SK-N-SH treated with all-trans-retinoic acid at 6 μM for 48 hours (cell line): Measurements from ENCODE around the gene EEIG2.

ENCODE experiments used
- ATAC-seq: fragments of 200-7000 bp; cut with Tn5 transposase; 3 replicates; pipeline ENCODE4 v1.9.1; 2020; ENCODE audit warnings: mild to moderate bottlenecking, moderate library complexity
- ARNTL ChIP-seq: fragments of 450-650 bp; formaldehyde crosslinking; IDR thresholded peaks from 2 replicates; pipeline ENCODE4 v1.5.0; 2020; ENCODE audit warnings: low read depth, mild to moderate bottlenecking, moderate library complexity, borderline replicate concordance
- BACH2 ChIP-seq: fragments of 250-450 bp; sonication (Bioruptor Pico); IDR thresholded peaks from 2 replicates; pipeline ENCODE4 v1.9.0; 2021; ENCODE audit warnings: mild to moderate bottlenecking, borderline replicate concordance
- CSRNP3 ChIP-seq: fragments of 250-450 bp; sonication (Bioruptor Pico); IDR thresholded peaks from 2 replicates; pipeline ENCODE4 v1.5.1; 2021; ENCODE audit warnings: mild to moderate bottlenecking, moderate library complexity
- GLIS3 ChIP-seq: fragments of 250-450 bp; sonication (Bioruptor Pico); IDR thresholded peaks from 2 replicates; pipeline ENCODE4 v1.5.0; 2020; ENCODE audit warnings: mild to moderate bottlenecking, moderate library complexity
- OSR1 ChIP-seq: fragments of 250-450 bp; sonication (Bioruptor Pico); IDR thresholded peaks from 2 replicates; pipeline ENCODE4 v1.8.0; 2022; ENCODE audit warnings: moderate library complexity, mild to moderate bottlenecking, inconsistent platforms
- PATZ1 ChIP-seq: fragments of 250-450 bp; sonication (Bioruptor Pico); IDR thresholded peaks from 2 replicates; pipeline ENCODE4 v1.8.0; 2020; ENCODE audit warnings: mild to moderate bottlenecking, moderate library complexity, borderline replicate concordance
- POU6F1 ChIP-seq: fragments of 250-450 bp; sonication (Bioruptor Pico); IDR thresholded peaks from 2 replicates; pipeline ENCODE4 v1.8.0; 2021; ENCODE audit warnings: low read depth, mild to moderate bottlenecking, moderate library complexity, borderline replicate concordance
- PPARA ChIP-seq: fragments of 250-450 bp; sonication (Bioruptor Pico); IDR thresholded peaks from 2 replicates; pipeline ENCODE4 v1.5.0; 2020; ENCODE audit warnings: mild to moderate bottlenecking, borderline replicate concordance
- RARB ChIP-seq: fragments of 250-450 bp; sonication (Bioruptor Pico); IDR thresholded peaks from 2 replicates; pipeline ENCODE4 v1.8.0; 2021; ENCODE audit warnings: mild to moderate bottlenecking, moderate library complexity
- TCF4 ChIP-seq: fragments of 250-450 bp; sonication (Bioruptor Pico); IDR thresholded peaks from 2 replicates; pipeline ENCODE4 v1.8.0; 2021; ENCODE audit warnings: mild to moderate bottlenecking, moderate library complexity, borderline replicate concordance
- TOX ChIP-seq: fragments of 250-450 bp; sonication (Bioruptor Pico); IDR thresholded peaks from 2 replicates; pipeline ENCODE4 v1.8.0; 2021; ENCODE audit warnings: mild to moderate bottlenecking, moderate library complexity, borderline replicate concordance
- TSHZ2 ChIP-seq: fragments of 250-450 bp; sonication (Bioruptor Pico); IDR thresholded peaks from 2 replicates; pipeline ENCODE4 v1.5.0; 2020; ENCODE audit warnings: mild to moderate bottlenecking, moderate library complexity
- ZC3H10 ChIP-seq: fragments of 250-450 bp; sonication (Bioruptor Pico); IDR thresholded peaks from 2 replicates; pipeline ENCODE4 v1.5.1; 2021; ENCODE audit warnings: mild to moderate bottlenecking, moderate library complexity
- ZFP3 ChIP-seq: fragments of 250-450 bp; sonication (Bioruptor Pico); IDR thresholded peaks from 2 replicates; pipeline ENCODE4 v1.5.0; 2020; ENCODE audit warnings: mild to moderate bottlenecking, moderate library complexity
- ZNF565 ChIP-seq: fragments of 450-650 bp; formaldehyde crosslinking; conservative IDR thresholded peaks from 2 replicates; pipeline ENCODE4 v1.5.0; 2020; ENCODE audit warnings: low read depth, mild to moderate bottlenecking, moderate library complexity
- ZNF70 ChIP-seq: fragments of 450-650 bp; formaldehyde crosslinking; IDR thresholded peaks from 2 replicates; pipeline ENCODE4 v1.5.0; 2020; ENCODE audit warnings: mild to moderate bottlenecking, moderate library complexity
- ZNF8 ChIP-seq: fragments of 450-650 bp; formaldehyde crosslinking; IDR thresholded peaks from 2 replicates; pipeline ENCODE4 v1.5.0; 2020; ENCODE audit warnings: mild to moderate bottlenecking, moderate library complexity

EEIG2 gene

GRCh38 chr1:108527135-108527534 is 32.8 kb upstream of the EEIG2 start:
- TF ChIP-seq TSHZ2 (CRISPR knock-in tag): no peak
- TF ChIP-seq OSR1: no peak
- no peak for TF ChIP-seq ZFP3 (CRISPR knock-in tag)
- no peak for TF ChIP-seq TOX (CRISPR knock-in tag)
- no peak for ATAC-seq

GRCh38 chr1:108527837-108528236 is 32.1 kb upstream of the EEIG2 start:
- no peak for ATAC-seq
- no peak for TF ChIP-seq ZFP3 (CRISPR knock-in tag)
- TF ChIP-seq ARNTL (CRISPR knock-in tag): no peak
- no peak for TF ChIP-seq RARB (CRISPR knock-in tag)
- TF ChIP-seq ZC3H10 (CRISPR knock-in tag): no peak
- no peak for TF ChIP-seq PPARA (CRISPR knock-in tag)
- no peak for TF ChIP-seq POU6F1 (CRISPR knock-in tag)
- TF ChIP-seq ZNF8 (CRISPR knock-in tag): no peak
- TF ChIP-seq ZNF70 (CRISPR knock-in tag): no peak
- TF ChIP-seq TSHZ2 (CRISPR knock-in tag): no peak
- TF ChIP-seq TOX (CRISPR knock-in tag): no peak
- TF ChIP-seq ZNF565 (CRISPR knock-in tag): no peak
- no peak for TF ChIP-seq PATZ1 (CRISPR knock-in tag)
- TF ChIP-seq, all 23 proteins: peak for 0

GRCh38 chr1:108531444-108531843 is 28.5 kb upstream of the EEIG2 start:
- TF ChIP-seq CSRNP3: no peak
- TF ChIP-seq ZNF70 (CRISPR knock-in tag): no peak
- TF ChIP-seq TOX (CRISPR knock-in tag): no peak
- no peak for TF ChIP-seq TCF4 (CRISPR knock-in tag)
- TF ChIP-seq GLIS3 (CRISPR knock-in tag): no peak
- TF ChIP-seq ZNF565 (CRISPR knock-in tag): no peak
- no peak for TF ChIP-seq BACH2 (CRISPR knock-in tag)
- TF ChIP-seq TSHZ2 (CRISPR knock-in tag): no peak
- no peak for ATAC-seq
